ENCODE results near the gene AGAP5. TPM values are rescaled to one million over a fixed set of nuclear protein-coding genes. Genes with fewer than 3 reads are reported as not detected.
"Not testable (repeated sequence)": the region's sequence is repeated elsewhere in the genome, so short reads cannot be mapped to it uniquely, and the experiment has no call there.

AGAP5 gene
- total RNA-seq, 1 donor from 2014 or later = 9.8 TPM

GRCh38 chr10:73664156-73665040 lies 33.5 kb downstream of the AGAP5 start:
- H3K9me3 ChIP-seq; H3K36me3 ChIP-seq; H3K27ac ChIP-seq; H3K27me3 ChIP-seq; intact Hi-C loops (cut with DNase I); DNase-seq; H3K4me3 ChIP-seq; H3K4me1 ChIP-seq; ATAC-seq: not testable (repeated sequence)

- ATAC-seq; H3K27ac ChIP-seq; H3K27me3 ChIP-seq; H3K4me1 ChIP-seq; H3K9me3 ChIP-seq; intact Hi-C loops (cut with DNase I); H3K4me3 ChIP-seq; DNase-seq; H3K36me3 ChIP-seq: not testable (repeated sequence)
These were observed 34.3 kb downstream of the AGAP5 start for GRCh38 chr10:73663621-73664020.

- ATAC-seq; DNase-seq; H3K36me3 ChIP-seq; H3K4me3 ChIP-seq; intact Hi-C loops (cut with DNase I); H3K9me3 ChIP-seq; H3K27me3 ChIP-seq; H3K27ac ChIP-seq; H3K4me1 ChIP-seq: not testable (repeated sequence)
These were observed 35.2 kb downstream of the AGAP5 start for GRCh38 chr10:73662705-73663104.

GRCh38 chr10:73655990-73656298 lies 42.0 kb downstream of the AGAP5 start, which contains the start of gene SYNPO2L:
Gene SYNPO2L, minus strand, starts transcription at chr10:73656029. Its CDS starts 107 bp downstream, at chr10:73655922.
- ATAC-seq = peak; percentile 49

GRCh38 chr10:73655257-73655989 lies 42.5 kb downstream of the AGAP5 start:
- DNase-seq (no peak), ATAC-seq (no peak)
- no peak overlapping the region for H3K4me3 ChIP-seq
- H3K36me3 ChIP-seq = no peaks in the 10 kb centered on the region
- peak overlapping the region; percentile 30 for H3K27ac ChIP-seq
- no peaks in the 10 kb centered on the region for H3K27me3 ChIP-seq
- H3K9me3 ChIP-seq = no peaks in the 10 kb centered on the region
- intact Hi-C loops (cut with DNase I) = no loop called here
- TF ChIP-seq CTCF (IDR thresholded peaks at IDR 0.05) = no peak
- H3K4me1 ChIP-seq = no peaks in the 10 kb centered on the region

More at GRCh38 chr10:73655990-73656298, 42.0 kb downstream of the AGAP5 start, which contains the start of gene SYNPO2L:
- Histone ChIP-seq H3K4me3 (no peak within 1 kb of the TSS), H3K4me1 (no peaks in the 10 kb centered on the region), H3K27ac (peak within 1 kb of the TSS; percentile 30), H3K36me3 (no peaks in the 10 kb centered on the region), H3K27me3 (no peaks in the 10 kb centered on the region), H3K9me3 (no peaks in the 10 kb centered on the region)
- DNase-seq = no peak
- intact Hi-C loops (cut with DNase I) = no loop called here
- TF ChIP-seq CTCF (IDR thresholded peaks at IDR 0.05) = no peak

- DNase-seq (no peak), ATAC-seq (no peak)
- TF ChIP-seq CTCF (IDR thresholded peaks at IDR 0.05) = no peak
- H3K4me3 ChIP-seq = no peak overlapping the region
- no peaks in the 10 kb centered on the region for H3K36me3 ChIP-seq
- H3K9me3 ChIP-seq = no peaks in the 10 kb centered on the region
- intact Hi-C loops (cut with DNase I) = no loop called here
- no peaks in the 10 kb centered on the region for H3K27me3 ChIP-seq
- peaks cover 6% of the 10 kb centered on the region for H3K4me1 ChIP-seq
- no peak overlapping the region for H3K27ac ChIP-seq
These were observed 44.2 kb downstream of the AGAP5 start for GRCh38 chr10:73653701-73654100.

GRCh38 chr10:73653195-73653594 lies 44.7 kb downstream of the AGAP5 start:
- ATAC-seq (no peak), DNase-seq (no peak)
- H3K4me1 ChIP-seq = peaks cover 9% of the 10 kb centered on the region
- no peaks in the 10 kb centered on the region for H3K9me3 ChIP-seq
- H3K27ac ChIP-seq = no peak overlapping the region
- no peaks in the 10 kb centered on the region for H3K27me3 ChIP-seq
- H3K4me3 ChIP-seq = no peak overlapping the region
- no peak for TF ChIP-seq CTCF (IDR thresholded peaks at IDR 0.05)
- H3K36me3 ChIP-seq = no peaks in the 10 kb centered on the region
- intact Hi-C loops (cut with DNase I) = no loop called here
